ENCODE measurements around the gene LRMDA.

Gene LRMDA

DNA sequence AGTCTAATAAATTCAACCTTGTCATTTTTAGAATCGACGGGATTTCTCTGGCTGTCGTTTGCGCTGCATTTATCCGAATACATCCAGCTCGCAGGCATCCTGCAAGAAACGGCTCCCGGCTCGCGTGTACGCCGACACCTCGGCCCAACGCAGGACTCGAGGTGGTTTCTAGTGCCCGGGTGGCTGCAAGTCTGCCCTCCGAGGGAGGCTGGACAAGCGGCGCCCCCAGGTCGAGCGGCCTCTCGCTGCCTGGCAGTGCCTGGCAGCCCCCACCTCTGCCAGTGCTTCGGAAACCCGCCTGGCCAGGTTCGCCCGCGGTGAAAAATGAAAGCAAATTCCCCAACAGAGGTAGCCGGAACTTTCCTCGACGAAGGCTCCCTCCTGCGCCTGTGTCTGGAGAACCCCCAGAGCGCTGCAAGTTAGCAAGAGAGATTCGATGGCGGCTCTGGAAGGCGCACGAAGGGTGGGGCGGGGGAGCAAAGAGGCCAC lies 24.2 kb upstream of the LRMDA start:
- CTCF ChIA-PET: interaction anchor here (1.2 kb wide), 1 partner anchor 10 kb away, joined by 3 read pairs; no protein-coding TSS in a partner anchor
- H3K4me3 ChIP-seq (ENCODE audit: low read depth, low read length): no peak overlapping the region

DNA sequence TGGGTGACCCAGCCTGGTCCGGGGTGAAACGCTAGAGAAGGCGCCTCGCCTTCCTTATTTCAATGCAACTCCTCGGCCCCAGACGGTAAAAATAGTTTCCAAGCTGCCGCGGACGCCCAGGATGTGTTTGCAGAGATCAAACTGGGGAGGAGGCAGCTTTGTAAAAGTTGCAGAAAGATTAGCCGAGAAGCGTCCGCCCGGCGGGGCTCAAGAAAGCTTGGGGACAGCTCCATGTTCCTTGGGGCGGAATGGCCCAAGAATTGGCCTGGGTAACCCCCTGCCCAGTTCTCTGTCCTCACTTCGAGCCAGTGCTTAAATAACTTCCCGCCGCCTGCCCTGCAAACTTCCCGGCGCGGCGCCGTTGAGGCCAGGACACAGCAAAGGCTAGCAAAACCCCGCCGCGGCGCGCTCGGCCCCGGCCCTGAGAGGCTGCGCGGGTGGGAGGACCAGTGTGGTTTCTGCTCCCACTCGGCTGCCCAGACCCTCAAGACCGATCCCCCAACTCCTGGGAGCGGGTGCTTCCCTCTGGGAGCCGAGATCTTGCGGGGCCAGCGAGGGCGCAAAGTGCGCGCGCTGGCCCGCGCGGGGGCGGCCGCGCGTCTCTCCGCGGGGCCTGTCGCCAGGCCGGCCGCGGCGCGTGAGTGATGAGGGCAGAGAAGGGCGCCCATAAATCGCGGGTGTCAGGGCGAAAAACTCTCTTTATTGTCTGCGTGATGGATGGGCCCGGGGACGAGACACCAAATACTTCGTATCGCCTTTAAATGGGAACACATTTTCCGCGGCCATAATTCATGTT lies 23.5 kb upstream of the LRMDA start:
- Histone ChIP-seq H3K9me3 (ENCODE audit: control insufficient read depth, insufficient read depth, low read depth, low read length) (no peaks in the 10 kb centered on the region), H3K27ac (ENCODE audit: extremely low read depth, low read depth, low read length) (no peak overlapping the region), H3K4me3 (ENCODE audit: low read depth, low read length) (no peak overlapping the region), H3K36me3 (ENCODE audit: control insufficient read depth in 2 of 2, insufficient read depth in 1 of 2, low read length in 2 of 2) (peaks cover 0 to 17% of the 10 kb centered on the region in 2 experiments; a peak in 1 of 3 replicates), H3K4me1 (ENCODE audit: control insufficient read depth, insufficient read depth, low read length) (no peaks in the 10 kb centered on the region)
- ChIA-PET CTCF (interaction anchor here (1.2 kb wide), 1 partner anchor 9 kb away, joined by 3 read pairs; no protein-coding TSS in a partner anchor), POLR2A (no interaction called here)
- TF ChIP-seq MZF1 (tag by site-specific recombination; IDR thresholded peaks at IDR 0.05; ENCODE audit: borderline replicate concordance) (no peak), ZNF404 (tag by site-specific recombination; IDR thresholded peaks at IDR 0.05) (no peak), ZNF121 (tag by site-specific recombination; IDR thresholded peaks at IDR 0.05) (no peak), ZNF610 (tag by site-specific recombination; IDR thresholded peaks at IDR 0.05; ENCODE audit: borderline replicate concordance) (no peak), TRIM28 (IDR thresholded peaks at IDR 0.05; ENCODE audit: borderline replicate concordance, low read length) (no peak), ZFP3 (tag by site-specific recombination; IDR thresholded peaks at IDR 0.05; ENCODE audit: low read depth) (no peak), GFI1B (tag by site-specific recombination; IDR thresholded peaks at IDR 0.05) (no peak), ZNF549 (tag by site-specific recombination; IDR thresholded peaks at IDR 0.05) (no peak)
- TF ChIP-seq, protein P1, sequence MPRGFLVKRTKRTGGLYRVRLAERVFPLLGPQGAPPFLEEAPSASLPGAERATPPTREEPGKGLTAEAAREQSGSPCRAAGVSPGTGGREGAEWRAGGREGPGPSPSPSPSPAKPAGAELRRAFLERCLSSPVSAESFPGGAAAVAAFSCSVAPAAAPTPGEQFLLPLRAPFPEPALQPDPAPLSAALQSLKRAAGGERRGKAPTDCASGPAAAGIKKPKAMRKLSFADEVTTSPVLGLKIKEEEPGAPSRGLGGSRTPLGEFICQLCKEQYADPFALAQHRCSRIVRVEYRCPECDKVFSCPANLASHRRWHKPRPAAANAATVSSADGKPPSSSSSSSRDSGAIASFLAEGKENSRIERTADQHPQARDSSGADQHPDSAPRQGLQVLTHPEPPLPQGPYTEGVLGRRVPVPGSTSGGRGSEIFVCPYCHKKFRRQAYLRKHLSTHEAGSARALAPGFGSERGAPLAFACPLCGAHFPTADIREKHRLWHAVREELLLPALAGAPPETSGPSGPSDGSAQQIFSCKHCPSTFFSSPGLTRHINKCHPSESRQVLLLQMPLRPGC (tag by site-specific recombination; IDR thresholded peaks at IDR 0.05): no peak
- TF ChIP-seq, protein P2, sequence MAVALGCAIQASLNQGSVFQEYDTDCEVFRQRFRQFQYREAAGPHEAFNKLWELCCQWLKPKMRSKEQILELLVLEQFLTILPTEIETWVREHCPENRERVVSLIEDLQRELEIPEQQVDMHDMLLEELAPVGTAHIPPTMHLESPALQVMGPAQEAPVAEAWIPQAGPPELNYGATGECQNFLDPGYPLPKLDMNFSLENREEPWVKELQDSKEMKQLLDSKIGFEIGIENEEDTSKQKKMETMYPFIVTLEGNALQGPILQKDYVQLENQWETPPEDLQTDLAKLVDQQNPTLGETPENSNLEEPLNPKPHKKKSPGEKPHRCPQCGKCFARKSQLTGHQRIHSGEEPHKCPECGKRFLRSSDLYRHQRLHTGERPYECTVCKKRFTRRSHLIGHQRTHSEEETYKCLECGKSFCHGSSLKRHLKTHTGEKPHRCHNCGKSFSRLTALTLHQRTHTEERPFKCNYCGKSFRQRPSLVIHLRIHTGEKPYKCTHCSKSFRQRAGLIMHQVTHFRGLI (tag by site-specific recombination; IDR thresholded peaks at IDR 0.05): no peak

More for the DNA sequence above, 24.2 kb upstream of the LRMDA start:
- POLR2A ChIA-PET: no interaction called here
- no peaks in the 10 kb centered on the region for H3K9me3 ChIP-seq (ENCODE audit: control insufficient read depth, insufficient read depth, low read depth, low read length)
- H3K4me1 ChIP-seq (ENCODE audit: control insufficient read depth, insufficient read depth, low read length): no peaks in the 10 kb centered on the region
- H3K27ac ChIP-seq (ENCODE audit: extremely low read depth, low read depth, low read length): no peak overlapping the region
- TF ChIP-seq SETDB1 (IDR thresholded peaks at IDR 0.05; ENCODE audit: insufficient read length, low read length): no peak
- TF ChIP-seq ZNF266 (tag by site-specific recombination; IDR thresholded peaks at IDR 0.05; ENCODE audit: low read depth): no peak
- TF ChIP-seq, protein P3, sequence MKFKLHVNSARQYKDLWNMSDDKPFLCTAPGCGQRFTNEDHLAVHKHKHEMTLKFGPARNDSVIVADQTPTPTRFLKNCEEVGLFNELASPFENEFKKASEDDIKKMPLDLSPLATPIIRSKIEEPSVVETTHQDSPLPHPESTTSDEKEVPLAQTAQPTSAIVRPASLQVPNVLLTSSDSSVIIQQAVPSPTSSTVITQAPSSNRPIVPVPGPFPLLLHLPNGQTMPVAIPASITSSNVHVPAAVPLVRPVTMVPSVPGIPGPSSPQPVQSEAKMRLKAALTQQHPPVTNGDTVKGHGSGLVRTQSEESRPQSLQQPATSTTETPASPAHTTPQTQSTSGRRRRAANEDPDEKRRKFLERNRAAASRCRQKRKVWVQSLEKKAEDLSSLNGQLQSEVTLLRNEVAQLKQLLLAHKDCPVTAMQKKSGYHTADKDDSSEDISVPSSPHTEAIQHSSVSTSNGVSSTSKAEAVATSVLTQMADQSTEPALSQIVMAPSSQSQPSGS (tag by site-specific recombination; IDR thresholded peaks at IDR 0.05; ENCODE audit: low read depth): no peak
- TF ChIP-seq ZNF394 (tag by site-specific recombination; IDR thresholded peaks at IDR 0.05; ENCODE audit: borderline replicate concordance): no peak
- no peak for TF ChIP-seq ZNF2 (tag by site-specific recombination; IDR thresholded peaks at IDR 0.05)
- TF ChIP-seq ZNF785 (tag by site-specific recombination; IDR thresholded peaks at IDR 0.05): no peak
- TF ChIP-seq, protein P4, sequence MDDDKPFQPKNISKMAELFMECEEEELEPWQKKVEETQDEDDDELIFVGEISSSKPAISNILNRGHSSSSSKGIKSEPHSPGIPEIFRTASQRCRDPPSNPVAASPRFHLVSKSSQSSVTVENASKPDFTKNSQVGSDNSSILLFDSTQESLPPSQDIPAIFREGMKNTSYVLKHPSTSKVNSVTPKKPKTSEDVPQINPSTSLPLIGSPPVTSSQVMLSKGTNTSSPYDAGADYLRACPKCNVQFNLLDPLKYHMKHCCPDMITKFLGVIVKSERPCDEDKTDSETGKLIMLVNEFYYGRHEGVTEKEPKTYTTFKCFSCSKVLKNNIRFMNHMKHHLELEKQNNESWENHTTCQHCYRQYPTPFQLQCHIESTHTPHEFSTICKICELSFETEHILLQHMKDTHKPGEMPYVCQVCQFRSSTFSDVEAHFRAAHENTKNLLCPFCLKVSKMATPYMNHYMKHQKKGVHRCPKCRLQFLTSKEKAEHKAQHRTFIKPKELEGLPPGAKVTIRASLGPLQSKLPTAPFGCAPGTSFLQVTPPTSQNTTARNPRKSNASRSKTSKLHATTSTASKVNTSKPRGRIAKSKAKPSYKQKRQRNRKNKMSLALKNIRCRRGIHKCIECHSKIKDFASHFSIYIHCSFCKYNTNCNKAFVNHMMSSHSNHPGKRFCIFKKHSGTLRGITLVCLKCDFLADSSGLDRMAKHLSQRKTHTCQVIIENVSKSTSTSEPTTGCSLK (tag by site-specific recombination; IDR thresholded peaks at IDR 0.05): no peak
- TF ChIP-seq ZNF324 (tag by site-specific recombination; IDR thresholded peaks at IDR 0.05): no peak
- TF ChIP-seq ZNF112 (tag by site-specific recombination; IDR thresholded peaks at IDR 0.05): no peak
- TF ChIP-seq YY1 (tag by site-specific recombination; IDR thresholded peaks at IDR 0.05): no peak
- no peak for TF ChIP-seq SP7 (tag by site-specific recombination; IDR thresholded peaks at IDR 0.05)
- no peak for TF ChIP-seq ZNF48 (tag by site-specific recombination; IDR thresholded peaks at IDR 0.05)
- TF ChIP-seq, protein P5, sequence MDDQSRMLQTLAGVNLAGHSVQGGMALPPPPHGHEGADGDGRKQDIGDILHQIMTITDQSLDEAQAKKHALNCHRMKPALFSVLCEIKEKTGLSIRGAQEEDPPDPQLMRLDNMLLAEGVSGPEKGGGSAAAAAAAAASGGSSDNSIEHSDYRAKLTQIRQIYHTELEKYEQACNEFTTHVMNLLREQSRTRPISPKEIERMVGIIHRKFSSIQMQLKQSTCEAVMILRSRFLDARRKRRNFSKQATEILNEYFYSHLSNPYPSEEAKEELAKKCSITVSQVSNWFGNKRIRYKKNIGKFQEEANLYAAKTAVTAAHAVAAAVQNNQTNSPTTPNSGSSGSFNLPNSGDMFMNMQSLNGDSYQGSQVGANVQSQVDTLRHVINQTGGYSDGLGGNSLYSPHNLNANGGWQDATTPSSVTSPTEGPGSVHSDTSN (CRISPR knock-in tag; IDR thresholded peaks at IDR 0.05): no peak
- TF ChIP-seq ZNF521 (tag by site-specific recombination; IDR thresholded peaks at IDR 0.05): no peak
- no peak for TF ChIP-seq ZNF596 (tag by site-specific recombination; IDR thresholded peaks at IDR 0.05)
- TF ChIP-seq ZNF391 (tag by site-specific recombination; IDR thresholded peaks at IDR 0.05; ENCODE audit: borderline replicate concordance, low read depth): no peak
- no peak for TF ChIP-seq ZNF184 (tag by site-specific recombination; IDR thresholded peaks at IDR 0.05)
- TF ChIP-seq, protein P6, sequence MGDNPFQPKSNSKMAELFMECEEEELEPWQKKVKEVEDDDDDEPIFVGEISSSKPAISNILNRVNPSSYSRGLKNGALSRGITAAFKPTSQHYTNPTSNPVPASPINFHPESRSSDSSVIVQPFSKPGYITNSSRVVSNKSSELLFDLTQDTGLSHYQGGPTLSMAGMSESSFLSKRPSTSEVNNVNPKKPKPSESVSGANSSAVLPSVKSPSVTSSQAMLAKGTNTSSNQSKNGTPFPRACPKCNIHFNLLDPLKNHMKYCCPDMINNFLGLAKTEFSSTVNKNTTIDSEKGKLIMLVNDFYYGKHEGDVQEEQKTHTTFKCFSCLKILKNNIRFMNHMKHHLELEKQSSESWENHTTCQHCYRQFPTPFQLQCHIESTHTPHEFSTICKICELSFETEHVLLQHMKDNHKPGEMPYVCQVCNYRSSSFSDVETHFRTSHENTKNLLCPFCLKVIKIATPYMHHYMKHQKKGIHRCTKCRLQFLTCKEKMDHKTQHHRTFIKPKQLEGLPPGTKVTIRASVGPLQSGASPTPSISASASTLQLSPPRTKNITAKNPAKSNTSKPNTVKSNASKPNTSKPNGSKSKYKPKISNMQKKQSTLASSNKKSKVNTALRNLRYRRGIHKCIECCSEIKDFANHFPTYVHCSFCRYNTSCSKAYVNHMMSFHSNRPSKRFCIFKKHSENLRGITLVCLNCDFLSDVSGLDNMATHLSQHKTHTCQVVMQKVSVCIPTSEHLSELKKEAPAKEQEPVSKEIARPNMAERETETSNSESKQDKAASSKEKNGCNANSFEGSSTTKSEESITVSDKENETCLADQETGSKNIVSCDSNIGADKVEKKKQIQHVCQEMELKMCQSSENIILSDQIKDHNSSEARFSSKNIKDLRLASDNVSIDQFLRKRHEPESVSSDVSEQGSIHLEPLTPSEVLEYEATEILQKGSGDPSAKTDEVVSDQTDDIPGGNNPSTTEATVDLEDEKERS (tag by site-specific recombination; IDR thresholded peaks at IDR 0.05): no peak
- peaks cover 0 to 17% of the 10 kb centered on the region in 2 experiments; a peak in 1 of 3 replicates for H3K36me3 ChIP-seq (ENCODE audit: control insufficient read depth in 2 of 2, insufficient read depth in 1 of 2, low read length in 2 of 2)
